Fibroblast of gingiva (primary cell): ENCODE data around the gene PSAPL1.

Experiments used
- DNase-seq: peaks from one replicate; pipeline ENCODE4 v3.0.0-alpha.2; 2011; ENCODE audit warnings: low read depth

PSAPL1 gene

DNA sequence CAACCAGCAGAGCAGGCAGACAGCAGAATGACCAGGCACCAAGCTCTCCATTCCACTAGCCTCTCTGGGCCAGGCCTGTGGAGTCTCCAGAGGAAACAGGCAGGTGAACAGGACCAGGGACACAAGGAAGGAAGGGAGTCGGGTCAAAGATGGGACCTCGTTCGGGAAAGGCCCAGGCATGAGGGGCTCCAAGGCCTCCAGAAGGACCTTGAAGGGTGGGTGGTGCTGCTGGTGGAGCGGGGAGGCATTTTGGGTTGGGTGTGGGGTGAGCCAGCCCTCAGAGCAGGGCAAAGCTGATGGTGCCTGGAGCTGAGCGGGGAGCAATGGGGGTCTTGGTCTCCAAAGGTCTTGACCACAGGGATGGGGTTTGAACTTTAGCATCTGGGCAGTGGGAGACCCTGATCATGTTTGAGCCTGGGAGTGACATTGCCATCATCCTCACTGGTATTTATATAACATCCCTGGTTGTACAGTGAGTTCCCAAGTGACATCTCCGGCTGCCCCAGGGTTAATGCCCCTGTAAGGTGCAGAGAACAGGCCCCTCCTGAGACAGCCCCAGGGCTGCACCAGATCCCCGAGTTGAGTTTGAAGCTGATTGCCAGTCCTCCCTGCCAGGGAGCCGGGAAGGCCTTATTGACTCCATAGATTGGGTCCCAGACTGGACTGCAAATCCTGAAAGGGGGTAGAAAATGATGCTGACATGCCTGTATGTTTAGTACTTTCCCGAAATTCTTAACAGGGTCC lies 52.7 kb downstream of the PSAPL1 start:
- DNase-seq, result no peak

DNA sequence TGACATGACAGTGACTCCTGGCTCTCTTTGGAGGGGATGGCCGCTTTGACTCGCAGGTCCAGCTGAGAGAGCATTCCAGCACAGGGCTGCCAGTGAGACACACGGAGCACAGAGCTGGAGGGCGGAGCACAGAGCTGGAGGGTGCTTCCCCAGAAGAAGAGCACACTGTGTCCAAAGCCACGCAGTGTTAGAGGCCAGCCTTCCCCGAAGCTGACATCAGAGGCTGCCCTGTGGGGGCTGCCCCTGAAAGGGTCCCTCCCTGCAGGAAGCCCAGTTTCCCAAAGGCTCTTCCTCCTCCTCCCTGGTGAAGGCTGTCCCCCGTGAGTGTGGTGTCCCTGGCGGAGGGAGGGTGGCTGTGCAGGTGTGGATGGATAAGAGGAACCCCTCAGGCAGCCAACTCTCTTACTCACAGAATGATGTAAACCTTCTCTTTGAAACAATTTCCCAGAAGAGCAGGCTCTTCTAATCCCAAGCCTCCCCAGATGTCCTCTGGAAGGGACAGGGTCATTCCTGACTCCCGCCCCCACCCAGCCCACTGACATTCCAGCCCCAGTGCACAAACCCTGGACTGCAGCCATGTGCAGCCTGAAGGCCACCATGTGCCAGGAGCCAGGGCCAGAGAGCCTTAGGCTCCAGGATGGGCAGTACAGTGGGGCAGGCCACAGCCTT lies 53.4 kb downstream of the PSAPL1 start:
- no peak for DNase-seq
